HG03460 (cell line): ENCODE data around the gene CAPSL.
"Not testable (repeated sequence)": the region's sequence is repeated elsewhere in the genome, so short reads cannot be mapped to it uniquely, and the experiment has no call there.

Experiments used
- ATAC-seq: cut with Tn5 transposase; IDR thresholded peaks from one replicate; pipeline ENCODE4 v1.9.1; 2021; ENCODE audit not compliant: unreplicated experiment

The CAPSL gene

DNA sequence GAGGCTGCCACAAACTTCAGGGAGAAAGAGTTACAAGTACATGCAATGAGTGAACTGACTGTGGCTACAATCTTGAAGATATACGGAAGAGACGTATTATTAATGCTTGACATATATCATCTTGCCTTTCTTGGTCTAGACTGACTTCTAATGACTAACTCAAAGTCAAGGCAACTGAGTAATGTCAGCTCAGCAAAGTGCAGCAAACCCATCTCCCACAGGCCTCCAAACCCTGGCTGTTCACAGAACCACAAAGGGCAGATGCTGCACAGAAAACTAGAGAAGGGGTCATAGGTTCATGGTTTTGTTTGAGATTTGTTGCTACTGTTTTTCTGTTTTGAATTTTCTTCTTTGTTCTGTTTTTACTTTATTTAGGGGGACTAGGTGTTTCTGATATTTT lies 60.8 kb downstream of the CAPSL start:
- ATAC-seq: no peak

DNA sequence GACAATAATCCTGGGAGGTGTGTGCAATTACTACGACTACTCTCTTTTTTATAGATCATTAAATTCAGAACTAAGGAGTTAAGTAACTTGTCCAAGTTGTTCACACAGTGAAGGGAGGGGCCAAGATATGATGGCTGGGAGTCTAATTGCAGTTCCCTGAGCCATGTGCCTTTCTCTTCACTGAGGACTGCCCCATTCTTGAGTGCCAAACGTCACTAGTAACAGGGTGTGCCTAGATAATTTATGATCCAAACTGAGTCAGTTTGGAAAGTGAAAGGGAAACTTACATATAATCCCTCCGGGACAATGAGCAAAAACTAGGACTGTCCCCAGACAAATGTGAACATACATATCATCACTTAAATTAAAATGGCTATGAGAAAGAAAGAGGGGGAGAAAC lies 61.5 kb downstream of the CAPSL start:
- ATAC-seq: no peak

- no peak for ATAC-seq
Measured at GRCh38 chr5:35876454-35876853, 62.0 kb downstream of the CAPSL start.

DNA sequence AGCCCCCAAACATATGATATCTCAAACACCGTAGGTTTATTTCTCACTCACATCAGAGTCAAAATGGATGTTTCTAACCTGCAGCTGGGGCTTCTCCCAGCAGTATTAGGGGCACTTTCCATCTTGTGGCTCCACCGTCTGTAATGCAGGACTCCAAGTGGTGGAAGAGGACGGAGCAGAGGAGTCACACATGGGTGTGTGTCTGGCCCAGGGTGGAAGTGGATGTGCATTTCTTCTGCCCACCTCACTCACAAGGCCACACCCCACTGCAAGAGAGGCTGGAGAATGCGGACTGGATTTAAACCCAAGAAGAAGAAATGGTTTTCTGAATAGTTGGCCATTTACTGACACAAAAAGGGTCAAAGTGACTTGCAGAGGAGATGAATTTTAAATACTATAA lies 67.8 kb downstream of the CAPSL start:
- no peak for ATAC-seq

GRCh38 chr5:35869685-35870277 lies 68.6 kb downstream of the CAPSL start:
- no peak for ATAC-seq

DNA sequence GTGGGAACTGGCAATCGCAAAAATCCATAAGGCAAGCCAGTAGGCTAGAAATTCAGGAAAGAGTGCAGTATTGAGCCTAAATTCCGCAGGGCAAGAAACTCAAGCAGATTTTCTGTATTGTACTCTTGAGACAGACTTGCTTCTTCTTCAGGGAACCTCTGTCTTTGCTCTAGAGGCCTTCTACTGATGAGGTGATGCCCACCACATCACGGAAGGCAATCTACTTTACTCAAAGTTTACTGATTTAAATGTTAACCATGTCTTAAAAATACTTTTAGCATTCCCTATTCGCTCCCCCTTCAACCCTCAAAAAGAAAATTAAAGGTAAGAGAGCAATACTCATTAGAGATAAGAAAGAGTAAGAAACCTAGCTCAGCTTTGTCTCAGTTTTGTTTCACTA lies 70.4 kb downstream of the CAPSL start:
- no peak for ATAC-seq

DNA sequence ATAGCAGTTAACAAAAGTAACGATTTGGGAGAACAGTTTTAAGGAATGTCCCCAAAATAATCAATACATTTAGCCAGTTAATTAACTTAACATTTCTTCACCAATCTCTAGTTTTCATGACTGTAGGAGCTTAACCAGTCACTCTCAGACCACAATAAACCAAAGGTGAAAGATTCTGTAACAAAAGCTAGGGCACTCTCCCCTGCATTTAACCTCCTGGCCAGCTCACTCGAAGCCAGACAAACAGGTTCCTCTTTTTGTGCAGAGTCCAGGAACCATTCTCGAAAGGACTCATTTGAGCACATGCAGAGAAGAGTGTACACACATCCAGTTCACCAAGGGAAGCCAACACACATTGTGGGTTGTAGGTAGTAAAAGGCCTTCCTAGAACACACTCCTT lies 75.3 kb downstream of the CAPSL start:
- no peak for ATAC-seq

GRCh38 chr5:35862126-35862525 lies 76.3 kb downstream of the CAPSL start:
- ATAC-seq: no peak

DNA sequence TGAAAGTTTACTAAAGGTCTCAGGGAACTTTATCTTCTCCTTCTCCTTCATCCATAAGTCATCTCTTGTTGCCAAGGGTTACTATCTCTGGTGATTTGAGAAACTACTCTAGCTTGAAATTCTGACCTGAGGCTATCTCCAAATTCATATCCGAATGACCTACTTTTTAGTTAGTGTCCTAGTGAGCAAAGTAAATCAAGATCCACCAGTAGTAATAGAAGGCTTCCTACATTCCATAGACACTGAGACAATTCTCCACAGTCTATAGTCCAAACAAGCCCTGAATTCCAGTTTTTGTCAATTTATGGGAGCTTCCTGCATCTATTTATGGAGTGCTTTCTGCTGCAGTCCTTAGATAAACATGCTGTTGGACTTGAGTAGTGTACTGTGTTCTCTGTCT lies 76.7 kb downstream of the CAPSL start:
- no peak for ATAC-seq

- no peak for ATAC-seq
Measured at GRCh38 chr5:35860686-35861085, 77.7 kb downstream of the CAPSL start.

GRCh38 chr5:35859101-35859661 lies 79.2 kb downstream of the CAPSL start:
- no peak for ATAC-seq

- no peak for ATAC-seq
Measured at GRCh38 chr5:35857606-35858205, 80.7 kb downstream of the CAPSL start.

DNA sequence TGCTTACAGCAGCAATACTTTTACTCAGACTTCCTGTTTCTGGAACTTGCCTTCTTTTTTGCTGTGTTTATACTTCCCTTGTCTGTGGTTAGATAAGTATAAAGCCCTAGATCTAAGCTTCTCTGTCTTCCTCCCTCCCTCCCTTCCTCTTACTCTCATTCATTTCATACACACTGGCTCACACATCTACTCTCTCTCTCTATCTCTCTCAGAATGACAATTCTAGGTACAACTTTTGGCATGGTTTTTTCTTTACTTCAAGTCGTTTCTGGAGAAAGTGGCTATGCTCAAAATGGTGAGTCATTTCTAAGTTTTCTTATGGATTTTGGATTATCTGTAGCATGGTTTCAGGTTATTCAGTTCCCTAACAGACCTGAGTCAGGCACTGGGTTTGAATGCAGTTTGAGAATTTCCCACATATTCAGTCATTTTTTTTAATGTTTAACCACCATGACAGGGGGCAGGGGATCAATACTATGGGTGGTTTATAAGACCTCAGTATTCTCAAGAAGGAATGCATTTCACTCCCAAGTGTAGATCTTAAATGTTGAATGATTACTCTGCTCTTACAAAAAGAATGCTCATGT lies 81.6 kb downstream of the CAPSL start, which contains the start of gene IL7R:
TSS of gene IL7R (plus strand) at position 127 of the 587 bp plus-strand sequence. CDS start at position 214, 87 bp downstream.
- no peak for ATAC-seq

DNA sequence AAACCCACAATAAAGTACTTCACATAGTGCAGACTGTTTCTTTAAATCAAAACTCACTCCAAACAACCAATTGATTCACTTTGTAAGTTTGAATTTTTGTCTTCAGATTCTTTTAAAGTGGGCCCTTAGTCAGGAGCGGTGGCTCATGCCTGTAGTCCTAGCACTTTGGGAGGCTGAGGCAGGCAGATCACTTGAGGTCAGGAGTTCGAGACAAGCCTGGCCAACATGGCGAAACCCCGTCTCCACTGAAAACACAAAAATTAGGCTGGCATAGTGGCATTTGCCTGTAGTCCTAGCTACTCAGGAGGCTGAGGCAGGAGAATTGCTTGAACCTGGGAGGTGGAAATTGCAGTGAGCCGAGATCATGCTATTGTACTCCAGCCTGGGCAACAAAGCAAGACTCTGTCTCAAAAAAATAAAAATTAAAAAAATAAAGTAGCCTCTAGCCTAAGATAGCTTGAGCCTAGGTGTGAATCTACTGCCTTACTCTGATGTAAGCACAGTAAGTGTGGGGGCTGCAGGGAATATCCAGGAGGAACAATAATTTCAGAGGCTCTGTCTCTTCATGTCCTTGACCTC lies 82.1 kb downstream of the CAPSL start:
- not testable (repeated sequence) for ATAC-seq

GRCh38 chr5:35855187-35855586 lies 83.2 kb downstream of the CAPSL start:
- no peak for ATAC-seq
